BLaER1 treated with 17β-estradiol and CSF1 and Interleukin-3, amounts not matched to agents 10 nM and 100 nM (cell line): ENCODE measurements around the gene ATP5F1B.

Source experiments
- H3K27ac ChIP-seq, 11 experiments: shearing (Covaris generic); formaldehyde crosslinking; 2 replicates each; pipeline ENCODE4 v1.8.1; 2022
- H3K27me3 ChIP-seq, 11 experiments: shearing (Covaris generic); formaldehyde crosslinking; 2 replicates each; pipeline ENCODE4 v1.8.1; 2022
- H3K36me3 ChIP-seq, 11 experiments: shearing (Covaris generic); formaldehyde crosslinking; 2 replicates each; pipeline ENCODE4 v1.8.1; 2022
- H3K4me1 ChIP-seq, 10 experiments: shearing (Covaris generic); formaldehyde crosslinking; 2 replicates each; pipeline ENCODE4 v1.8.1; 2022
- H3K4me2 ChIP-seq, 11 experiments: shearing (Covaris generic); formaldehyde crosslinking; 2 replicates each; pipeline ENCODE4 v1.8.1; 2022
- H3K4me3 ChIP-seq, 10 experiments: shearing (Covaris generic); formaldehyde crosslinking; 2 replicates each; pipeline ENCODE4 v1.8.1; 2022
- H3K9ac ChIP-seq, 11 experiments: shearing (Covaris generic); formaldehyde crosslinking; 2 replicates each; pipeline ENCODE4 v1.8.1; 2022
- H3K9me3 ChIP-seq, 11 experiments: shearing (Covaris generic); formaldehyde crosslinking; replicated peaks in 1 of 11; 2 replicates each; pipeline ENCODE4 v1.8.1; 2022
- H4K20me1 ChIP-seq, 11 experiments: shearing (Covaris generic); formaldehyde crosslinking; 2 replicates each; pipeline ENCODE4 v1.8.1; 2022
- Cebpa-rat ChIP-seq, 11 experiments: shearing (Covaris generic); IDR thresholded peaks; 2 replicates each; pipeline ENCODE4 v1.8.1; 2022

The ATP5F1B gene

DNA sequence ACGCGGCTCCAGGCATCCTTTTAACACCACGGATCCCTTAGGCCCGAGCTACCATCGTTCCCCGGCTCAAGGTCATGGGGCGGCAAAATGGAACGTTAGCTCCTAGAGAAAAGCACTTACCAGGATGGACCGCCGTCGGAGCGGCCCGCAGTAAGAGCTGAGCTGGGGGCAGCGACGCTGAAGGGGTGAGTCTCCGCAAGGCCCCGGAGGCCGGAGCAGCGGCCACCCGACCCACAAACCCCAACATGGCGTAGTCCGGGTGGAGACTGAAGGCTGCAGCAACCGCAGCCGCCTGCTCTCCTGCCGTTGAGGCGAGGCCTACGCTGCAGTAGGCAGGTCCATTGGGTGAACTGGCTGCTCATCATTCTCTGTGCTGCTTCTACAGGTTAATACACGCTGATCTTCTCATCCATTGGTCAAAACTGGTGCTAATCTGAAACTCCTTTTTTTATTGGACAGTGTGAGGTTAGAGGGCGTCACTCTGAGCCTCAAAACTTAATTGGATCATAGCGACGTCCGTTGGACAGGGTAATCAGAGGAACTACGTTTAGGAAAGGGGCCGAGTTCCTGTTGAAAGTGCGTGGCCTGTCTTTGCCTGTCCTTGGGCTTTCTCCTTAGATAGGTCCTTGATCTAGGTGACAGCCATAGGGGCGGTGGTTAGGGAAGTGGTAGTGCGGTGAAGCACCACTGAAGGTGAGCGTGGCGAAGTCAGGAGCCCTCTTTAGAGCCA, at the start of gene ATP5F1B:
Gene ATP5F1B, minus strand, starts transcription at position 268 of the 730 bp plus-strand sequence. Its CDS starts 21 bp downstream, at position 247.
- Histone ChIP-seq H3K4me2 (peak within 1 kb of the TSS; percentile 84 to 98 (median 93)), H3K9ac (peak within 1 kb of the TSS; percentile 92 to 99 (median 97)), H3K9me3 (0 out of 22 replicates have a peak, but pooled peaks cover 0 to 4% (median 0%) of the 10 kb centered on the region in 11 experiments), H3K27ac (peak within 1 kb of the TSS; percentile 89 to 97 (median 95)), H3K4me3 (peak within 1 kb of the TSS; percentile 84 to 98 (median 96)), H3K36me3 (peaks cover 38 to 58% (median 45%) of the 10 kb centered on the region in 11 experiments), H4K20me1 (peaks cover 44 to 49% (median 46%) of the 10 kb centered on the region in 11 experiments), H3K4me1 (peaks cover 23 to 43% (median 36%) of the 10 kb centered on the region in 10 experiments), H3K27me3 (no peaks in the 10 kb centered on the region)
- no peak for TF ChIP-seq Cebpa-rat (IDR thresholded peaks at IDR 0.05)

DNA sequence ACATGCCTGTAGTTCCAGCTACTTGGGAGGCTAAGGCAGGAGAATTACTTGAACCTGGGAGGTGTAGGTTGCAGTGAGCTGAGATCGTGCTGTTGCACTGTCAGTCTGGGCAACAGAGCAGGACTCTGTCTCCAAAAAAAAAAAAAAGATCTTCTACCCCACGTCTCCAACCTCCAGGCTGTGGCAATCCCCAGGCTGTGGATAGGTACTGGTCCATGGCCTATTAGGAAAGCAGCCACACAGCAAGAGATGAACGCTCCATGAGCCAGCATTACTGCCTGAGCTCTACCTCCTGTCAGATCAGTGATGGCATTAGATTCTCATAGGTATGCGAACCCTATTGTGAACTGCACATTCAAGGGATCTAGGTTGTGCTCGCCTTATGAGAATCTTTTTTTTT, 48.4 kb upstream of the ATP5F1B start:
- Histone ChIP-seq H3K4me3 (no peak overlapping the region), H3K9me3 (peaks cover 0 to 8% (median under 1%) of the 10 kb centered on the region in 11 experiments; a peak in 5 of 22 replicates), H3K4me1 (peaks cover 17 to 49% (median 30%) of the 10 kb centered on the region in 10 experiments), H3K27ac (peak overlapping the region in 2 of 11 experiments; percentile 18 to 35; a peak in 3 of 22 replicates), H4K20me1 (no peaks in the 10 kb centered on the region), H3K27me3 (no peaks in the 10 kb centered on the region), H3K4me2 (no peak overlapping the region), H3K36me3 (no peaks in the 10 kb centered on the region), H3K9ac (no peak overlapping the region)
- TF ChIP-seq Cebpa-rat (IDR thresholded peaks at IDR 0.05): no peak

DNA sequence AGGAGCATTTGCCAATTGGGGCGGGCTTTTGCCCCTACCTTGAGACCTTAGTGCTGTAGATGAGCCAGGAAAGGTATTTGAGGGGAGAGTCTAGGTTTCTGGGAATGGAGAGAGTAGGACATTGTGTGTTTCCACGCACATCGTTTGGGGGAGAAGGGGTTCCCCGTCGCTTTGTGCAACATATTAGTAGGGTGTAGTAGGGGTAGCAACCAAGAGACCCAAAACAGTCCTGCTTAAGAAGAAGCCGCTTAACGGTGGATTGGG, 43.0 kb upstream of the ATP5F1B start:
- no peak for TF ChIP-seq Cebpa-rat (IDR thresholded peaks at IDR 0.05)

DNA sequence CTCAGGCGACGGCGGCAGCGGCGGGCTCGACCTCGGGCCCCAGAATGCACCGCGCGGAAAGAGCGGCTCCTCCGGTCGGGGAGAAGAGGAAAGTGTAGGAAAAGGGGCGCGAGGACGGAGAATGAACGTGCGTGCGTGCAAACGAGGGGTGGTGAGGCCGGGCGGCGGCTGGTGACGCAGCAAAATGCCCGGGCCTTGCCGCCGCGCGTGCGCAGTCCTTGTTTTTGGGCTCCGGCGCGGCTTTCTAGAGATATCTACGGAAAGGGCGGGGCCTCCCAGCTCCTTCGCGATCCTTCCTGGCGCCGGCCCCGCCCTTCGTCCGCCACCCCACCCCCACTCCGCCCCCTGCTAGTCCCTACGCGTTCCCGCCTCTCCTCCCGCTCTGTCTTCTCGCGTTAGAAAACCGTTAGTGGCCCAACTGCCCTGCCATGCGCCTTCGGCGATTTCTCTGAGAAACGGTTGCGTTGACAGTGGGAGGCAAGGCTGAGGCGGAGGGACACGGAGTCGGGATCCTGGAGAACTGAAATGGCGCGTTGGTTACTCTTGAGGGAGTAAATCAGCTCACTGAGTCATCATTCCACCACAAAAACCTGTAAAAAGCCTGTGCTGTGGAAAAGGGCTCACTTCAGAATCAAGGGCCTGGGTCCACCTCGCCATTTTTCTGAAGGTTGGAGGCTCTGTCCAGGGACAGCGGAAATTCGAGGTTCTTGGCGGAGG, 42.5 kb upstream of the ATP5F1B start, which contains the start of gene PTGES3:
Gene PTGES3, minus strand, starts transcription at position 156 of the 717 bp plus-strand sequence. CDS start 285 bp downstream, outside the sequence.
- peak within 1 kb of the TSS; percentile 95 to 100 (median 98) for H3K9ac ChIP-seq
- H3K4me2 ChIP-seq: peak within 1 kb of the TSS; percentile 80 to 99 (median 94)
- peaks cover 0 to 37% (median 27%) of the 10 kb centered on the region in 11 experiments; a peak in 16 of 22 replicates for H3K36me3 ChIP-seq
- H3K4me1 ChIP-seq: peaks cover 18 to 30% (median 23%) of the 10 kb centered on the region in 10 experiments
- peaks cover 33 to 44% (median 42%) of the 10 kb centered on the region in 11 experiments for H4K20me1 ChIP-seq
- peaks cover 0 to 8% (median 0%) of the 10 kb centered on the region in 11 experiments; a peak in 2 of 22 replicates for H3K9me3 ChIP-seq
- H3K27me3 ChIP-seq: no peaks in the 10 kb centered on the region
- TF ChIP-seq Cebpa-rat (IDR thresholded peaks at IDR 0.05): no peak
- peak within 1 kb of the TSS; percentile 96 to 99 (median 97) for H3K27ac ChIP-seq
- peak within 1 kb of the TSS; percentile 76 to 100 (median 97) for H3K4me3 ChIP-seq

More for the DNA sequence above, 43.0 kb upstream of the ATP5F1B start:
- H3K9ac ChIP-seq: peak overlapping the region; percentile 95 to 100 (median 98)
- H3K27ac ChIP-seq: peak overlapping the region; percentile 88 to 99 (median 97)
- H3K36me3 ChIP-seq: peaks cover 0 to 32% (median 25%) of the 10 kb centered on the region in 11 experiments; a peak in 15 of 22 replicates
- H3K9me3 ChIP-seq: peaks cover 0 to 8% (median 0%) of the 10 kb centered on the region in 11 experiments; a peak in 2 of 22 replicates
- peak overlapping the region; percentile 76 to 97 (median 89) for H3K4me2 ChIP-seq
- H3K4me3 ChIP-seq: peak overlapping the region; percentile 49 to 100 (median 67)
- H3K27me3 ChIP-seq: no peaks in the 10 kb centered on the region
- peaks cover 28 to 40% (median 37%) of the 10 kb centered on the region in 11 experiments for H4K20me1 ChIP-seq
- peaks cover 15 to 25% (median 18%) of the 10 kb centered on the region in 10 experiments for H3K4me1 ChIP-seq

DNA sequence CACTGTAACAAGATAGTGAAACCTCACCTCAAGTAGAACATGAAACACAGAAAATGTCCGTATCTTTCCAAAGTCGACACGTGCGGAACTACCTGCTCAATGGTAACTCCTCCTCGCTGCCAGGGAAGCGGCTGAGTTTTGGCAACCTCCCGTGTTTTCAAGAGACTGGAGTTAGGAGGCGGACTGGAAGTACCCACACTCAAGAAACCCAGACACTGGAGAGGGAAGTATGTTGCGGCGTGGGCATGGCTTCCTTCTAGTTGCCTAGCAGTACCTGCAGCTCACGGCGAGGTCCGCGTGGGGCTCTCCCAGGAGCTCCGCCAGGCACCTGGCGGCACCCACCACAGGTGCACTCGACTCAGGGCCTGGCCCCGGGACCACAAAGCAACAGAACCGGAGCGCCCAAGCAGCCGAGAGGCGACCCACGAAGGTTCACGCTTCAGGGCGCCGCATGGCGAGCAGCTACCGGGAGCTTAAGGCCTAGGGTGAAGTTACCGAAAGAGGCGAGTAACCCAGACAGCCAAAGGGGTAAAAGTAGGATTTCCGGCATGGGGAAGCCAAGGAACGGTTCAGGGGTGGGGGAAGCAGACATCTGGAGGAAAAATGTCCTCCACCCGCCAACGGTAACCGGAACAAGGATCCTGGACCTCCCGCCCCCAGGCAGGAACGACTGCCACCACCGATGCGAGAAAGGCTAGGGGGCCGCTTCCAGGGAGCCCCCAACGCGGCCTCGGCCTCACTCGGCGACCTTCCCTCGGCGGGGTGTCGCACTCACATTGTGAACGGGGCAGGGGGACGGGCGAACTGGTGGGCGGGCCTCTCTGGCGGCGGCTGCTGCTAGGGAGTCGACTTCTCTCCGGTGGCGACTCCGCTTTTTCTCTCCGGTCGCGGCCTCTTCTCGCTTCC, 41.7 kb upstream of the ATP5F1B start:
- H3K36me3 ChIP-seq: peaks cover 0 to 45% (median 35%) of the 10 kb centered on the region in 11 experiments; a peak in 18 of 22 replicates
- peaks cover 26 to 38% (median 31%) of the 10 kb centered on the region in 10 experiments for H3K4me1 ChIP-seq
- peak overlapping the region; percentile 89 to 99 (median 97) for H3K27ac ChIP-seq
- no peaks in the 10 kb centered on the region for H3K27me3 ChIP-seq
- H3K9ac ChIP-seq: peak overlapping the region; percentile 95 to 100 (median 98)
- H3K9me3 ChIP-seq: peaks cover 0 to 8% (median 0%) of the 10 kb centered on the region in 11 experiments; a peak in 2 of 22 replicates
- H3K4me3 ChIP-seq: peak overlapping the region; percentile 76 to 100 (median 97)
- TF ChIP-seq Cebpa-rat (IDR thresholded peaks at IDR 0.05): no peak
- H4K20me1 ChIP-seq: peaks cover 41 to 53% (median 50%) of the 10 kb centered on the region in 11 experiments
- H3K4me2 ChIP-seq: peak overlapping the region; percentile 71 to 99 (median 88)

DNA sequence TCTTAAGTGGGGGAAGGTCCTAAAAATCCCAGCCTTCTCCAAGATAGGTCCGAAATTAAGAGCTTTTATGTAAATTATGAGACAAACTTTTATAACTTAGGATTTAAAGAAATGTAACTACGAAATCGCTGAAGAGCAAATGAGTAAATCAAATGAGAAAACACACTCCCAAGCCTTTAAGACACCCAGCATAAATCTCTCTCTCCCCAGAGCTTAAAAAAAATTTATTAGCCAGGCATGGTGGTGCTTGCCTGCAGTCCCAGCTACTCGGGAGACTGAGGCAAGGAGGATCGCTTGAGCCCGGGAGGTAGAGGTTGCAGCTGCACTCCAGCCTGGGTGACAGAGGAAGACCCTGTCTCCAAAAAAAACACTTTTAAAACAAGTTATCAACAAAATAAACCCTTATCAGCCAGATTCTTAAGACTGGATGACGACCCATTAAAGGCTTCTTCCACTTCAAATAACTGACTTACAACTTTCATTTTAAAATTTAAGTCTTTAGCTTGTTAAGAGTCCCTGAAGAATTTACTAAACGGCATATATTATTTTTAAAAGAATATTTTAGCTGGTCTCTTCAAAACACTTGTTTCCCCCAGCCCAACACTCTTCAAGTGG, 39.1 kb upstream of the ATP5F1B start:
- H3K27ac ChIP-seq: peak overlapping the region; percentile 66 to 99 (median 97)
- no peak for TF ChIP-seq Cebpa-rat (IDR thresholded peaks at IDR 0.05)
- H4K20me1 ChIP-seq: peaks cover 67 to 79% (median 77%) of the 10 kb centered on the region in 11 experiments
- peak overlapping the region; percentile 71 to 99 (median 88) for H3K4me2 ChIP-seq
- H3K9me3 ChIP-seq: peaks cover 0 to 7% (median 0%) of the 10 kb centered on the region in 11 experiments; a peak in 2 of 22 replicates
- peaks cover 37 to 59% (median 47%) of the 10 kb centered on the region in 10 experiments for H3K4me1 ChIP-seq
- H3K9ac ChIP-seq: peak overlapping the region; percentile 95 to 100 (median 98)
- peaks cover 12 to 71% (median 61%) of the 10 kb centered on the region in 11 experiments for H3K36me3 ChIP-seq
- H3K27me3 ChIP-seq: no peaks in the 10 kb centered on the region
- peak overlapping the region; percentile 76 to 100 (median 97) for H3K4me3 ChIP-seq

DNA sequence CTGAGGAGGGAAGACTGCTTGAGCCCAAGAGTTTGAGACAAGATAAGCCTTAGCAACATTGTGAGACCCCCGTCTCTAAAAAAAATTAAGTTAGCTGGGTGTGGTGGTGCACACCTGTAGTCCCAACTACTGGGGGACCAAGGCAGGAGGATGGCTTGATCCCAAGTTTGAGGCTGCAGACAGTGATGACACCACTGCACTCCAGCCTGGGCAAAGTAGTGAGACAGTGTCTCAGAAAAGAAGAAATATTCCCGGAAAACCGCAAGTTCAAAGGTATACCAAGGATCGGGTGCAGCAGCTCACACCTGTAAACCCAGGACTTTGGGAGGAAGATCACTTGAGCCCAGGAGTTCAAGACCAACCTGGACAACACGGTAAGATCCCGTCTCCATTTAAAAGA, 36.5 kb upstream of the ATP5F1B start:
- TF ChIP-seq Cebpa-rat (IDR thresholded peaks at IDR 0.05): no peak
- Histone ChIP-seq H3K36me3 (peaks cover 33 to 96% (median 85%) of the 10 kb centered on the region in 11 experiments), H3K4me1 (peaks cover 28 to 73% (median 48%) of the 10 kb centered on the region in 10 experiments), H3K27me3 (no peaks in the 10 kb centered on the region), H3K4me3 (peak overlapping the region in 4 of 10 experiments; percentile 6 to 100 (median 56); a peak in 3 of 20 replicates), H3K9ac (peak overlapping the region in 8 of 11 experiments; percentile 11 to 100 (median 98); a peak in 7 of 22 replicates), H4K20me1 (peaks cover 92 to 100% (median 100%) of the 10 kb centered on the region in 11 experiments), H3K27ac (peak overlapping the region in 3 of 11 experiments; percentile 15 to 99 (median 97); a peak in 3 of 22 replicates), H3K9me3 (no peaks in the 10 kb centered on the region), H3K4me2 (peak overlapping the region; percentile 71 to 99 (median 88))
